ENCODE measurements around the gene DAND5.

- TF ChIP-seq CTCF (IDR thresholded peaks at IDR 0.05 in 8 of 11, conservative IDR thresholded peaks at IDR 0.05 in 3 of 11) (no peak), POLR2AphosphoS5 (IDR thresholded peaks at IDR 0.05) (no peak), POLR2A (IDR thresholded peaks at IDR 0.05) (no peak)
Measured at GRCh38 chr19:12969292-12969988, at the start of gene DAND5.

Measured in spleen (tissue), 7 donors.